Astrocyte (in vitro differentiated cells and primary cell): ENCODE measurements around the gene C19orf25.

Experiments used
- CTCF ChIP-seq: IDR thresholded peaks from 2 replicates; pipeline ENCODE4 v1.5.1; 2011; ENCODE audit warnings: low read depth, mild to moderate bottlenecking, inconsistent platforms, low read length, moderate library complexity; ENCODE audit not compliant: insufficient read depth
- EZH2 ChIP-seq: IDR thresholded peaks from 2 replicates; pipeline ENCODE4 v1.6.1; 2012; ENCODE audit warnings: mild to moderate bottlenecking, low read length, inconsistent platforms; ENCODE audit not compliant: insufficient read depth

GRCh38 chr19:1447504-1447903, 31.5 kb downstream of the C19orf25 start:
- no peak for TF ChIP-seq CTCF
- no peak for TF ChIP-seq EZH2
